Naive thymus-derived CD8-positive, alpha-beta T cell (primary cell): Measurements from ENCODE around the gene SIRT2. TPM values are rescaled to one million over a fixed set of nuclear protein-coding genes. Genes with fewer than 3 reads are reported as not detected.

Experiments
- ATAC-seq, 2 donors: fragments of 150-1000 bp; cut with Tn5 transposase in 1 of 2; sonication (Bioruptor Pico), chemical (Tn5 transposase) in 1 of 2; 1 replicate in 1 of 2; 2 replicates in 1 of 2; pipeline ENCODE4 v1.10.0; 2021; ENCODE audit warnings: mild to moderate bottlenecking in 2 of 2, moderate library complexity in 2 of 2
- POLR2A ChIA-PET: fragments of 350-600 bp; sonication (Branson Sonifier 250); formaldehyde crosslinking; loops from one replicate; lab custom pipeline; 2021; ENCODE audit warnings: antibody characterized with exemption; lab: Charles Lee
- DNase-seq, 10 donors: peaks; one replicate each; pipeline versions ENCODE4 v3.0.0 to v3.0.0-alpha.2; 2020 to 2022
- H3K27ac Mint-ChIP-seq, 10 donors: one replicate each; pipeline ENCODE4 v1.8.0; 2020 to 2022; ENCODE audit warnings: mild to moderate bottlenecking in 10 of 10, mixed read lengths in 10 of 10, moderate library complexity in 4 of 10, inconsistent platforms in 1 of 10
- H3K27me3 Mint-ChIP-seq, 5 donors: one replicate each; pipeline ENCODE4 v1.8.0; 2021 to 2022; ENCODE audit warnings: mixed read lengths in 5 of 5
- H3K36me3 Mint-ChIP-seq, 3 donors: one replicate each; pipeline ENCODE4 v1.8.0; 2020 to 2022; ENCODE audit warnings: mixed read lengths in 3 of 3, mild to moderate bottlenecking in 2 of 3, inconsistent platforms in 1 of 3
- H3K4me1 Mint-ChIP-seq, 4 donors: one replicate each; pipeline ENCODE4 v1.8.0; 2021 to 2022; ENCODE audit warnings: mixed read lengths in 4 of 4
- H3K4me3 Mint-ChIP-seq, 10 donors: one replicate each; pipeline ENCODE4 v1.8.0; 2020 to 2022; ENCODE audit warnings: mild to moderate bottlenecking in 10 of 10, mixed read lengths in 10 of 10, moderate library complexity in 6 of 10, inconsistent platforms in 1 of 10
- H3K9me3 Mint-ChIP-seq, 9 donors: one replicate each; pipeline ENCODE4 v1.8.0; 2020 to 2022; ENCODE audit warnings: mixed read lengths in 9 of 9, mild to moderate bottlenecking in 3 of 9, inconsistent platforms in 1 of 9, moderate library complexity in 1 of 9
- polyA plus RNA-seq, 3 donors: library from polyadenylated mRNA; unstranded; fragments of 300-500 nt; fragmentation: Illumina TruSeq; gene quantifications; one replicate each; pipeline ENCODE4 v1.2.3, GENCODE V29; 2021
- total RNA-seq, 8 experiments: library from RNA in 2 of 8; stranded (reverse) in 2 of 8; gene quantifications; one replicate each; pipeline ENCODE4 v1.2.3 and lab custom pipeline; 2021 to 2026

SIRT2 gene
- total and polyA plus RNA-seq, 5 experiments from 2014 or later = 28.2 to 50.7 (median 46.0) TPM

GRCh38 chr19:38917921-38918491 is 18.6 kb upstream of the SIRT2 start:
- POLR2A ChIA-PET = interaction anchor here (1.3 kb wide), 1 partner anchor 13 kb away, joined by 5 read pairs; the partner anchor contains the start of genes MRPS12 and SARS2
- DNase-seq = peak in 1 of 10 donors; percentile 22
- Mint-ChIP-seq H3K27me3 (no peaks in the 10 kb centered on the region), H3K36me3 (peaks cover 5 to 20% (median 7%) of the 10 kb centered on the region in 3 donors), H3K27ac (peak overlapping the region in 2 of 10 donors; percentile 42 to 44), H3K9me3 (no peaks in the 10 kb centered on the region), H3K4me3 (no peak overlapping the region), H3K4me1 (peaks cover 0 to 3% (median 0%) of the 10 kb centered on the region in 4 donors)
- ATAC-seq = no peak

GRCh38 chr19:38917516-38917915 is 18.1 kb upstream of the SIRT2 start:
- Mint-ChIP-seq H3K4me3 (no peak overlapping the region), H3K27ac (no peak overlapping the region), H3K27me3 (no peaks in the 10 kb centered on the region), H3K36me3 (peaks cover 5 to 15% (median 7%) of the 10 kb centered on the region in 3 donors), H3K4me1 (peaks cover 0 to 4% (median 1%) of the 10 kb centered on the region in 4 donors), H3K9me3 (no peaks in the 10 kb centered on the region)
- DNase-seq = peak in 1 of 10 donors; percentile 35
- no peak for ATAC-seq
- POLR2A ChIA-PET = interaction anchor here (1.3 kb wide), 1 partner anchor 13 kb away, joined by 5 read pairs; the partner anchor contains the start of genes MRPS12 and SARS2

- H3K27me3 Mint-ChIP-seq = no peaks in the 10 kb centered on the region
- DNase-seq (peak in 1 of 10 donors; percentile 59), ATAC-seq (no peak)
- H3K36me3 Mint-ChIP-seq = peaks cover 0 to 8% (median 0%) of the 10 kb centered on the region in 3 donors
- POLR2A ChIA-PET = interaction anchor here (0.7 kb wide), 1 partner anchor 15 kb away, joined by 3 read pairs; the partner anchor contains the start of genes MRPS12 and SARS2
- H3K4me3 Mint-ChIP-seq = no peak overlapping the region
- H3K4me1 Mint-ChIP-seq = peaks cover 0 to 9% (median 3%) of the 10 kb centered on the region in 4 donors
- H3K9me3 Mint-ChIP-seq = no peaks in the 10 kb centered on the region
- H3K27ac Mint-ChIP-seq = peak overlapping the region in 2 of 10 donors; percentile 35
These were observed 16.2 kb upstream of the SIRT2 start for GRCh38 chr19:38915329-38916321.

- Mint-ChIP-seq H3K9me3 (no peaks in the 10 kb centered on the region), H3K4me1 (peaks cover 4 to 22% (median 5%) of the 10 kb centered on the region in 4 donors), H3K27ac (peak overlapping the region in 2 of 10 donors; percentile 9 to 44), H3K4me3 (no peak overlapping the region), H3K36me3 (peaks cover 0 to 9% (median 0%) of the 10 kb centered on the region in 3 donors), H3K27me3 (no peaks in the 10 kb centered on the region)
- POLR2A ChIA-PET = interaction anchor here (0.7 kb wide), 1 partner anchor 520 kb away, joined by 7 read pairs; no protein-coding TSS in a partner anchor
- ATAC-seq = no peak
- peak in 1 of 10 donors; percentile 37 for DNase-seq
These were observed 14.5 kb upstream of the SIRT2 start for GRCh38 chr19:38913958-38914357.

- no peak for ATAC-seq
- H3K4me3 Mint-ChIP-seq = no peak overlapping the region
- no peaks in the 10 kb centered on the region for H3K27me3 Mint-ChIP-seq
- H3K36me3 Mint-ChIP-seq = peaks cover 0 to 15% (median 3%) of the 10 kb centered on the region in 3 donors
- H3K4me1 Mint-ChIP-seq = peaks cover 10 to 30% (median 12%) of the 10 kb centered on the region in 4 donors
- no peaks in the 10 kb centered on the region for H3K9me3 Mint-ChIP-seq
- peak in 1 of 10 donors; percentile 22 for DNase-seq
- peak overlapping the region in 3 of 10 donors; percentile 10 to 37 (median 29) for H3K27ac Mint-ChIP-seq
- POLR2A ChIA-PET = no interaction called here
These were observed 13.4 kb upstream of the SIRT2 start for GRCh38 chr19:38912600-38913514.

GRCh38 chr19:38911388-38912001 is 12.1 kb upstream of the SIRT2 start:
- no peak for ATAC-seq
- no peak overlapping the region for H3K27ac Mint-ChIP-seq
- no peak overlapping the region for H3K4me3 Mint-ChIP-seq
- peaks cover 10 to 35% (median 17%) of the 10 kb centered on the region in 4 donors for H3K4me1 Mint-ChIP-seq
- H3K9me3 Mint-ChIP-seq = no peaks in the 10 kb centered on the region
- DNase-seq = peak in 1 of 10 donors; percentile 54
- H3K27me3 Mint-ChIP-seq = no peaks in the 10 kb centered on the region
- POLR2A ChIA-PET = interaction anchor here (1.1 kb wide), 1 partner anchor 42 kb away, joined by 3 read pairs; no protein-coding TSS in a partner anchor
- H3K36me3 Mint-ChIP-seq = peaks cover 0 to 29% (median 10%) of the 10 kb centered on the region in 3 donors

GRCh38 chr19:38910488-38910887 is 11.1 kb upstream of the SIRT2 start:
- H3K27me3 Mint-ChIP-seq = no peaks in the 10 kb centered on the region
- ATAC-seq (no peak), DNase-seq (peak in 1 of 10 donors; percentile 58)
- H3K9me3 Mint-ChIP-seq = no peaks in the 10 kb centered on the region
- H3K4me1 Mint-ChIP-seq = peaks cover 10 to 35% (median 17%) of the 10 kb centered on the region in 4 donors
- H3K36me3 Mint-ChIP-seq = peaks cover 0 to 35% (median 10%) of the 10 kb centered on the region in 3 donors
- POLR2A ChIA-PET = interaction anchor here (0.7 kb wide), 1 partner anchor 61 kb away, joined by 5 read pairs; no protein-coding TSS in a partner anchor
- H3K4me3 Mint-ChIP-seq = peak overlapping the region in 1 of 10 donors; percentile 52
- peak overlapping the region in 4 of 10 donors; percentile 18 to 72 (median 36) for H3K27ac Mint-ChIP-seq

GRCh38 chr19:38908911-38909310 is 9.5 kb upstream of the SIRT2 start:
- peak in 3 of 10 donors; percentile 24 to 64 (median 26) for DNase-seq

GRCh38 chr19:38907670-38908069 is 8.3 kb upstream of the SIRT2 start:
- Mint-ChIP-seq H3K27ac (peak overlapping the region in 5 of 10 donors; percentile 55 to 79 (median 78)), H3K4me1 (peaks cover 14 to 45% (median 26%) of the 10 kb centered on the region in 4 donors), H3K36me3 (peaks cover 6 to 47% (median 10%) of the 10 kb centered on the region in 3 donors), H3K4me3 (peak overlapping the region in 2 of 10 donors; percentile 10 to 37), H3K9me3 (no peaks in the 10 kb centered on the region), H3K27me3 (no peaks in the 10 kb centered on the region)
- DNase-seq (peak in 1 of 10 donors; percentile 47), ATAC-seq (no peak)
- POLR2A ChIA-PET = no interaction called here

More at GRCh38 chr19:38908911-38909310, 9.5 kb upstream of the SIRT2 start:
- peaks cover 6 to 44% (median 10%) of the 10 kb centered on the region in 3 donors for H3K36me3 Mint-ChIP-seq
- ATAC-seq = peak; percentile 69 to 78
- H3K9me3 Mint-ChIP-seq = no peaks in the 10 kb centered on the region
- POLR2A ChIA-PET = interaction anchor here (1.7 kb wide), 1 partner anchor 9 kb away, joined by 6 read pairs; the partner anchor contains the start of genes NFKBIB and SIRT2
- H3K4me3 Mint-ChIP-seq = peak overlapping the region in 8 of 10 donors; percentile 34 to 72 (median 61)
- H3K27ac Mint-ChIP-seq = peak overlapping the region in 9 of 10 donors; percentile 32 to 91 (median 86)
- H3K4me1 Mint-ChIP-seq = peaks cover 14 to 42% (median 24%) of the 10 kb centered on the region in 4 donors
- H3K27me3 Mint-ChIP-seq = no peaks in the 10 kb centered on the region

GRCh38 chr19:38907227-38907626 is 7.8 kb upstream of the SIRT2 start:
- Mint-ChIP-seq H3K9me3 (no peaks in the 10 kb centered on the region), H3K27ac (no peak overlapping the region), H3K4me3 (peak overlapping the region in 1 of 10 donors; percentile 10), H3K4me1 (peaks cover 14 to 41% (median 26%) of the 10 kb centered on the region in 4 donors), H3K27me3 (no peaks in the 10 kb centered on the region), H3K36me3 (peaks cover 6 to 47% (median 10%) of the 10 kb centered on the region in 3 donors)
- DNase-seq = peak in 1 of 10 donors; percentile 58
- ATAC-seq = no peak
- POLR2A ChIA-PET = no interaction called here

- Mint-ChIP-seq H3K36me3 (peaks cover 6 to 46% (median 10%) of the 10 kb centered on the region in 3 donors), H3K4me3 (no peak overlapping the region), H3K27me3 (no peaks in the 10 kb centered on the region), H3K4me1 (peaks cover 14 to 49% (median 36%) of the 10 kb centered on the region in 4 donors), H3K27ac (peak overlapping the region in 2 of 10 donors; percentile 37 to 57), H3K9me3 (no peaks in the 10 kb centered on the region)
- POLR2A ChIA-PET = no interaction called here
- ATAC-seq = no peak
- DNase-seq = peak in 1 of 10 donors; percentile 45
These were observed 6.2 kb upstream of the SIRT2 start for GRCh38 chr19:38905620-38906019.
